Mesodermal cell (in vitro differentiated cells): ENCODE results near the gene HAND1.
"Not testable (repeated sequence)": the region's sequence is repeated elsewhere in the genome, so short reads cannot be mapped to it uniquely, and the experiment has no call there.

Experiments used
- H3K27ac ChIP-seq: 2 replicates; pipeline ENCODE4 v1.7.0; 2013; ENCODE audit warnings: mild to moderate bottlenecking, low read depth, low read length, moderate library complexity; ENCODE audit not compliant: severe bottlenecking
- H3K36me3 ChIP-seq: 2 replicates; pipeline ENCODE4 v1.7.1; 2013; ENCODE audit warnings: mild to moderate bottlenecking, low read length, moderate library complexity; ENCODE audit not compliant: control insufficient read depth, insufficient read depth
- H3K4me1 ChIP-seq: one replicate; pipeline ENCODE4 v1.7.1; 2013; ENCODE audit warnings: mild to moderate bottlenecking, low read length; ENCODE audit not compliant: insufficient read depth, control insufficient read depth, poor library complexity, severe bottlenecking
- H3K4me3 ChIP-seq: 2 replicates; pipeline ENCODE4 v1.7.0; 2013; ENCODE audit warnings: low read length, control low read depth, mild to moderate bottlenecking; ENCODE audit not compliant: insufficient read depth, poor library complexity, severe bottlenecking; ENCODE audit errors: extremely low read depth
- H3K9me3 ChIP-seq: 2 replicates; pipeline ENCODE4 v1.7.1; 2013; ENCODE audit warnings: mild to moderate bottlenecking, low read length, moderate library complexity; ENCODE audit not compliant: control insufficient read depth
- WGBS, 2 experiments: methylation state at CpG; one replicate each; pipeline ENCODE4 v1.1.5; 2013; ENCODE audit warnings: missing lambda C conversion rate in 2 of 2; ENCODE audit not compliant: insufficient coverage in 2 of 2; 5-methylcytosine and 5-hydroxymethylcytosine counted together

HAND1 gene

GRCh38 chr5:154518438-154518867 is 40.4 kb upstream of the HAND1 start:
- Histone ChIP-seq H3K9me3 (no peaks in the 10 kb centered on the region), H3K4me1 (peaks cover 32% of the 10 kb centered on the region), H3K36me3 (no peaks in the 10 kb centered on the region), H3K4me3 (no peak overlapping the region), H3K27ac (peak overlapping the region; percentile 80)
- 33 to 49% methylated on average over 8 of the region's 8 CpGs for WGBS, 2 experiments

DNA sequence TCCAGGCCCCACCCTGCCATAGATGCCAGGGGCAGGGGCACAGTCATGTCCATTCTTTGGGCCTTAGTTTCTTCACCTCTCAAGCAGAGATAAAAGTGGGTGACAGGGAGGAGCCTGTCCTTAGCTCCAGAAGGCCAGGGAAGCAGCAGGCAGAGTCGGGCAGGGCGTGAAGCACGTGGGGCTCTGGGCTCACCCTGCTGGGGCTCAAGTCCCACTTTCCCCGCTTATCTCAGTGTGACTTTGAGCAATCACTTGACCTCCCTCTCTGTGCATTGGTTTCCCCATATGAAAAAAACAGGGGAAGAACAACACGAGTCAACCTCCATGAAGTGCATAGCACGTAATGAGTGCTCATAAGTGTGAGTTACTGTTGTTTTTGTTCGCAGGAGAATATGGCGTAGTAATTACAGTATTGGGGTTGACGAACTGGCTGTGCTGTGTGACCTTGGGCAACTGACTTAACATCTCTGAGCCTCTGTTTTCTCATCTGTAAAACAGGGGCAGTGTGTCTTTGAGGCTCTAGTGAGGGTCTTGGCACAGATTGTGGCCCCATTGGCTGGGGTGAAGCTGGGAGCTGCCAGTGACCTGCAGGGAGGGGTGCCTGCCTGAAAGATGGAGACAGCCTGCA is 39.9 kb upstream of the HAND1 start:
- Histone ChIP-seq H3K36me3 (no peaks in the 10 kb centered on the region), H3K9me3 (no peaks in the 10 kb centered on the region), H3K4me1 (peaks cover 27% of the 10 kb centered on the region), H3K27ac (peak overlapping the region; percentile 80), H3K4me3 (no peak overlapping the region)
- WGBS, 2 experiments: 80 to 91% methylated on average over 4 to 9 of the region's 9 CpGs

DNA sequence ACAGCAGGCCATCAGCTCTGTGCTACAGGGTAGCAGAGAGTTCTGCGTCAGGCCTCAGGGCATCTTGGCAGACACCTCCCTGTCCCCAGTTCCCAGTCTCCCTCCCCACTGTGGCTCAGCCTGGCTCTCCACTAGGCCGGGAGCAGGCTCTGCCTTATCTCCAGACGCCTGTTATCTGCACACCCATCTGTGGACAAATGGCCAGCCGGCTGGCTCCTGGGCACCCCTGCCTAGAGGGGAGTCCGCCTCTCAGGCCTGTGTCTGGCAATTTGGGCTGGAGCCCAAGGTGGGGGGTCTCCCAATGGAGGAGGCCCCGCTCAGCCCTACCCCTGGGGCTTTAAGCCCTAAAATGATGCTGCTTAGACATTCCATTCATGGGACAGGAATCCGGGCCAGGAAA is 39.2 kb upstream of the HAND1 start:
- Histone ChIP-seq H3K4me3 (no peak overlapping the region), H3K4me1 (peaks cover 19% of the 10 kb centered on the region), H3K27ac (peak overlapping the region; percentile 80), H3K9me3 (no peaks in the 10 kb centered on the region), H3K36me3 (no peaks in the 10 kb centered on the region)
- 27% methylated on average over 5 of the region's 7 CpGs; no CpG with 5 or more reads in 1 of the 2 experiments for WGBS, 2 experiments

DNA sequence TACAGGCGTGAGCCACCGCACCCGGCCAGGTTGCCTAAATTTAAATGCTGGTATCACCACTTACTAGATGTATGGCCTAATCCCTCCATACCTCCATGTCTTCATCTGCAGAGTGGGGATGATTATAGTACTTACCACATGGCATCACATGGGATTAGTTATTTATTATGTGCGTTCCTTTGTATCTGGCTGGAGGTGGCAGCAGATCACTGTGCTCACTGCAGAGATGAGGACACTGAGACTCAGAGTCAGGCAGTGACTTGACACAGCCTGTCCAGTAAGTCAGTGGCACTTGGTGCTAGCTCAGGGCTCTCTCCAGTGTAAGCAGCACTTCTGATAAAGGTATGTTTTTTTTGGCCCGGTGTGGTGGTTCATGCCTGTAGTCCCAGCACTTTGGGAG is 38.4 kb upstream of the HAND1 start:
- WGBS, 2 experiments: 90 to 100% methylated on average over 2 of the region's 5 CpGs
- H3K9me3 ChIP-seq: no peaks in the 10 kb centered on the region
- no peaks in the 10 kb centered on the region for H3K36me3 ChIP-seq
- peak overlapping the region; percentile 80 for H3K27ac ChIP-seq
- H3K4me3 ChIP-seq: no peak overlapping the region
- peaks cover 13% of the 10 kb centered on the region for H3K4me1 ChIP-seq

GRCh38 chr5:154515488-154515887 is 37.5 kb upstream of the HAND1 start:
- 88 to 100% methylated on average over 3 to 6 of the region's 6 CpGs for WGBS, 2 experiments
- peaks cover 12% of the 10 kb centered on the region for H3K4me1 ChIP-seq
- H3K4me3 ChIP-seq, H3K27ac ChIP-seq, H3K9me3 ChIP-seq, H3K36me3 ChIP-seq: not testable (repeated sequence)

DNA sequence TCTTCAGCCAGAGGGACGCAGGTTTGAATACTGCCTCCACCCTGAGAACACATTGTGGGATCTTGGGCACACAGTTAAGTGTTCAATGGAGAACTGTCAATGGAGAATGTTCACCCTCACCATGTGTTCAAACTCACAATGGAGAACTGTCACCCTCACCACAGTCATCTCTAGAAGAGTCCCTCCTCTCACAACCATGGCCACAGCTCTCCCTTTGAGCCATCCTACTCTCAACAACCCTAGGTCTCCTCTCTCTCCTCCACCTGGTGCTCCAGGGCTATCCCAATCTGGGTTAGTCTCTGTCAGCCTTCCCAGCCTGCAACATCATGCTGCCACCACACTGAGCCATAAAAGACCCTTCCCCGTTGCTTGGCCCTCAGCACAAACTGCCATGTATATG is 36.3 kb upstream of the HAND1 start:
- Histone ChIP-seq H3K9me3 (no peaks in the 10 kb centered on the region), H3K4me1 (peaks cover 12% of the 10 kb centered on the region), H3K4me3 (no peak overlapping the region), H3K27ac (no peak overlapping the region), H3K36me3 (no peaks in the 10 kb centered on the region)
- 86 to 93% methylated on average over 1 to 2 of the region's 2 CpGs for WGBS, 2 experiments

- Histone ChIP-seq H3K4me3 (no peak overlapping the region), H3K27ac (no peak overlapping the region), H3K36me3 (no peaks in the 10 kb centered on the region), H3K4me1 (peaks cover 12% of the 10 kb centered on the region), H3K9me3 (no peaks in the 10 kb centered on the region)
- WGBS, 2 experiments: 83 to 100% methylated on average over 1 of the region's 4 CpGs
These were observed 35.6 kb upstream of the HAND1 start for GRCh38 chr5:154513669-154514084.

DNA sequence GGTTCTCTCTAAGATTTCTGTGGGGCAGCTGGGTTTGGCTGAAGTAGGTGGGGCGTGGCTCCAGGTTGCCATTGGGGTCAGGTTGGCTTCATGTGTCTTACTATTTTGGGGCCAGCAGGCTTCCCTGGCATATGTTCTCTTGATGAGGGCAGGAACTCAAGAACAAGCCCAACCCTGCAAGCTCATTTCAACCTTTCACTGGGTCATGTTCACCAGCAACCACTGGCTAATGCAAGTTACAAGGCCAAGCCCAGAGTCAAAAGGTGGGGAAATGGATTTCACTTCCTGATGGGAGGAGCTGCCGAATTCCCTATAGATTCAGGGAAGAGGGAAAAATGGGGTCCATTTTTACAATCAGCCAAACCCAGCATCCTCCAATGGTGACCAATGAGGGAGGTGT is 34.0 kb upstream of the HAND1 start:
- Histone ChIP-seq H3K4me3 (no peak overlapping the region), H3K36me3 (no peaks in the 10 kb centered on the region), H3K4me1 (peaks cover 2% of the 10 kb centered on the region), H3K9me3 (no peaks in the 10 kb centered on the region), H3K27ac (no peak overlapping the region)
- WGBS, 2 experiments: 100% methylated on average over 1 to 2 of the region's 2 CpGs

GRCh38 chr5:154509784-154510555 is 31.9 kb upstream of the HAND1 start:
- WGBS, 2 experiments: 76 to 95% methylated on average over 2 to 3 of the region's 5 CpGs
- Histone ChIP-seq H3K4me1 (no peaks in the 10 kb centered on the region), H3K4me3 (no peak overlapping the region), H3K36me3 (no peaks in the 10 kb centered on the region), H3K9me3 (no peaks in the 10 kb centered on the region), H3K27ac (no peak overlapping the region)

GRCh38 chr5:154508114-154508513 is 30.1 kb upstream of the HAND1 start:
- no peaks in the 10 kb centered on the region for H3K36me3 ChIP-seq
- no peaks in the 10 kb centered on the region for H3K4me1 ChIP-seq
- 100% methylated on average over 1 to 2 of the region's 2 CpGs for WGBS, 2 experiments
- H3K4me3 ChIP-seq: no peak overlapping the region
- no peak overlapping the region for H3K27ac ChIP-seq
- no peaks in the 10 kb centered on the region for H3K9me3 ChIP-seq

DNA sequence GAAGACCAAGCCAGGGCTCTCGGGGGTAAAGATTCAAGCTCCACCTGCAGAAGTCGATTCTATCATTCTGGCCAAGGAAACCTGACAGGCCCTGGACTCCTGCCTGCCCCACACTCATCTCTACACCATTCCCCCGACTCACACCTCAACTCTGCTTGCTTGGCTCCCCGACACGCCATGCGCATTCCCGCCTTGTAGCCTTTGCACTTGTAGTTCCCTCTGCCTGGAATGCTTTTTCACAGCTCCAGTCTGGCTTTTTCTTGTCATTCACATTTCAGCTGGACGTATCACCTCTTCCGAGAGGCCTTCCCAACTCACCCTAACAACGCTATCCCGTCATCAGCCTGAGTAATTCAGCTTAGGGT is 28.7 kb upstream of the HAND1 start:
- no peaks in the 10 kb centered on the region for H3K36me3 ChIP-seq
- H3K4me3 ChIP-seq: no peak overlapping the region
- H3K9me3 ChIP-seq: no peaks in the 10 kb centered on the region
- H3K27ac ChIP-seq: no peak overlapping the region
- WGBS, 2 experiments: 84 to 88% methylated on average over 5 to 11 of the region's 11 CpGs
- H3K4me1 ChIP-seq: no peaks in the 10 kb centered on the region
